Right forelimb (tissue), 1 donor: ENCODE measurements around the gene SLC7A14.

Experiments
- DNase-seq: peaks from one replicate; pipeline ENCODE4 v3.0.0-alpha.2; 2018

SLC7A14 gene

GRCh38 chr3:170496026-170496867, 89.6 kb downstream of the SLC7A14 start:
- DNase-seq, result no peak

- no peak for DNase-seq
Observed at GRCh38 chr3:170494766-170495165, 91.1 kb downstream of the SLC7A14 start.

- no peak for DNase-seq
Observed at GRCh38 chr3:170493712-170494182, 92.1 kb downstream of the SLC7A14 start.

- DNase-seq, result no peak
Observed at GRCh38 chr3:170491901-170492300, 94.0 kb downstream of the SLC7A14 start.

GRCh38 chr3:170490828-170491560, 94.9 kb downstream of the SLC7A14 start:
- no peak for DNase-seq

- no peak for DNase-seq
Observed at GRCh38 chr3:170488802-170489201, 97.1 kb downstream of the SLC7A14 start.

GRCh38 chr3:170487031-170487430, 98.8 kb downstream of the SLC7A14 start:
- DNase-seq, result no peak

- DNase-seq, result no peak
Observed at GRCh38 chr3:170486398-170486797, 99.5 kb downstream of the SLC7A14 start.

- DNase-seq, result no peak
Observed at GRCh38 chr3:170485696-170486095, 100.2 kb downstream of the SLC7A14 start.

GRCh38 chr3:170485294-170485693, 100.6 kb downstream of the SLC7A14 start:
- no peak for DNase-seq

GRCh38 chr3:170484869-170485268, 101.0 kb downstream of the SLC7A14 start:
- DNase-seq, result no peak

- DNase-seq, result no peak
Observed at GRCh38 chr3:170483485-170484262, 102.2 kb downstream of the SLC7A14 start.

GRCh38 chr3:170482199-170482598, 103.7 kb downstream of the SLC7A14 start:
- no peak for DNase-seq

- no peak for DNase-seq
Observed at GRCh38 chr3:170480111-170480510, 105.8 kb downstream of the SLC7A14 start.

GRCh38 chr3:170477395-170477794, 108.5 kb downstream of the SLC7A14 start:
- DNase-seq, result no peak

- DNase-seq, result no peak
Observed at GRCh38 chr3:170476291-170476690, 109.6 kb downstream of the SLC7A14 start.

- DNase-seq, result no peak
Observed at GRCh38 chr3:170475092-170475685, 110.7 kb downstream of the SLC7A14 start.

- DNase-seq, result no peak
Observed at GRCh38 chr3:170473358-170473757, 112.5 kb downstream of the SLC7A14 start.

GRCh38 chr3:170471149-170471548, 114.7 kb downstream of the SLC7A14 start:
- DNase-seq, result no peak

- DNase-seq, result no peak
Observed at GRCh38 chr3:170470063-170471016, 115.5 kb downstream of the SLC7A14 start.
